Brain microvascular endothelial cell (primary cell): ENCODE data around the gene TRIM4.
"Not testable (repeated sequence)": the region's sequence is repeated elsewhere in the genome, so short reads cannot be mapped to it uniquely, and the experiment has no call there.

Experiments used
- DNase-seq: peaks from one replicate; pipeline ENCODE4 v3.0.0-alpha.2; 2020
- H3K27ac ChIP-seq: fragments of 250-450 bp; sonication (Bioruptor Pico); 2 replicates; pipeline ENCODE4 v1.5.1; 2020; ENCODE audit warnings: mild to moderate bottlenecking, moderate library complexity
- H3K27me3 ChIP-seq: fragments of 250-450 bp; sonication (Bioruptor Pico); replicated peaks from 2 replicates; pipeline ENCODE4 v1.5.1; 2020; ENCODE audit warnings: mild to moderate bottlenecking
- H3K36me3 ChIP-seq: fragments of 250-450 bp; sonication (Bioruptor Pico); replicated peaks from 2 replicates; pipeline ENCODE4 v1.5.1; 2020; ENCODE audit warnings: mild to moderate bottlenecking
- H3K4me3 ChIP-seq: 2 replicates; pipeline ENCODE4 v1.5.1; 2011; ENCODE audit warnings: low read depth, mild to moderate bottlenecking, control low read depth, low read length, moderate library complexity
- in situ Hi-C: cut with HindIII; loops from 2 replicates; pipeline ENCODE4 v1.10.0; 2017; ENCODE audit warnings: low sequenced_read_pairs, low pct_ligation_motif_present
- TF ChIP-seq, protein P1 (sequence below): IDR thresholded peaks from 2 replicates; pipeline ENCODE4 v1.5.1; 2011; ENCODE audit warnings: low read depth, mild to moderate bottlenecking, moderate library complexity, low read length, control low read depth, inconsistent platforms; ENCODE audit errors: missing control alignments

Gene TRIM4, protein sequence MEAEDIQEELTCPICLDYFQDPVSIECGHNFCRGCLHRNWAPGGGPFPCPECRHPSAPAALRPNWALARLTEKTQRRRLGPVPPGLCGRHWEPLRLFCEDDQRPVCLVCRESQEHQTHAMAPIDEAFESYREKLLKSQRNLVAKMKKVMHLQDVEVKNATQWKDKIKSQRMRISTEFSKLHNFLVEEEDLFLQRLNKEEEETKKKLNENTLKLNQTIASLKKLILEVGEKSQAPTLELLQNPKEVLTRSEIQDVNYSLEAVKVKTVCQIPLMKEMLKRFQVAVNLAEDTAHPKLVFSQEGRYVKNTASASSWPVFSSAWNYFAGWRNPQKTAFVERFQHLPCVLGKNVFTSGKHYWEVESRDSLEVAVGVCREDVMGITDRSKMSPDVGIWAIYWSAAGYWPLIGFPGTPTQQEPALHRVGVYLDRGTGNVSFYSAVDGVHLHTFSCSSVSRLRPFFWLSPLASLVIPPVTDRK

DNA sequence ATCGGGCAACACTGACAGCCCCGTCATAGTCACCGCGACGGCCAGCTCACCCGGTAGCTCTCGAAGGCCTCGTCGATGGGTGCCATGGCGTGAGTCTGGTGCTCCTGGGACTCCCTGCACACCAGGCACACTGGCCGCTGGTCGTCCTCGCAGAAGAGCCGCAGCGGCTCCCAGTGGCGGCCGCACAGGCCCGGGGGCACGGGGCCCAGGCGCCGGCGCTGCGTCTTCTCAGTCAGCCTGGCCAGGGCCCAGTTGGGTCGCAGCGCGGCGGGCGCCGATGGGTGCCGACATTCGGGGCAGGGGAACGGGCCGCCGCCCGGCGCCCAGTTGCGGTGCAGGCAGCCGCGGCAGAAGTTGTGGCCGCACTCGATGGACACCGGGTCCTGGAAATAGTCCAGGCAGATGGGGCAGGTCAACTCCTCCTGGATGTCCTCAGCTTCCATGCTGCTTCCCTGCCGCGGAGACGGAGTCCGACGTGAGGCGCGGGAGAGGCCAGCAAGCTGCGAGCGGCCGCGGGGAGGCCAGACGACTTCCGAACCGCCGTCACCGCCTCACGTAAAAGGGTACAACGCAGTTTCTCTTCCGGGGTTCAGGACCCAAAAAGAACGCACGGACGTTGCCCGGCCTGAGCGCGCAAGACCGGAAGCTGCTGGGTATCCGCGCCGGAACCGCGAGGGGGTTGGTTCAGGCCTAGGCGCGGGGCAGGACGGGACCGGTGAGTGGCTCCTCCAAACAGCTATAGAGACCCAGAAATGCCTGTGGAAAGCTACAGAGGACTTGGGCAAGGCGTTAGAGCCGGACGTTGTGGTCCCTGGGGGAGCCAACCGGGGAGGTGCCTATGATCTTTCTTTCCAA is at the start of gene TRIM4:
Gene TRIM4 (minus strand): TSS at position 572 of the 855 bp plus-strand sequence. CDS start 129 bp downstream, at position 443.
- DNase-seq: peak; percentile 87
- in situ Hi-C loops: no loop called here
- TF ChIP-seq, protein P1, sequence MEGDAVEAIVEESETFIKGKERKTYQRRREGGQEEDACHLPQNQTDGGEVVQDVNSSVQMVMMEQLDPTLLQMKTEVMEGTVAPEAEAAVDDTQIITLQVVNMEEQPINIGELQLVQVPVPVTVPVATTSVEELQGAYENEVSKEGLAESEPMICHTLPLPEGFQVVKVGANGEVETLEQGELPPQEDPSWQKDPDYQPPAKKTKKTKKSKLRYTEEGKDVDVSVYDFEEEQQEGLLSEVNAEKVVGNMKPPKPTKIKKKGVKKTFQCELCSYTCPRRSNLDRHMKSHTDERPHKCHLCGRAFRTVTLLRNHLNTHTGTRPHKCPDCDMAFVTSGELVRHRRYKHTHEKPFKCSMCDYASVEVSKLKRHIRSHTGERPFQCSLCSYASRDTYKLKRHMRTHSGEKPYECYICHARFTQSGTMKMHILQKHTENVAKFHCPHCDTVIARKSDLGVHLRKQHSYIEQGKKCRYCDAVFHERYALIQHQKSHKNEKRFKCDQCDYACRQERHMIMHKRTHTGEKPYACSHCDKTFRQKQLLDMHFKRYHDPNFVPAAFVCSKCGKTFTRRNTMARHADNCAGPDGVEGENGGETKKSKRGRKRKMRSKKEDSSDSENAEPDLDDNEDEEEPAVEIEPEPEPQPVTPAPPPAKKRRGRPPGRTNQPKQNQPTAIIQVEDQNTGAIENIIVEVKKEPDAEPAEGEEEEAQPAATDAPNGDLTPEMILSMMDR: peak; percentile 28
- Histone ChIP-seq H3K36me3 (peaks cover 13% of the 10 kb centered on the region), H3K4me3 (peak within 1 kb of the TSS; percentile 82), H3K27ac (peak within 1 kb of the TSS; percentile 75), H3K27me3 (no peaks in the 10 kb centered on the region)

DNA sequence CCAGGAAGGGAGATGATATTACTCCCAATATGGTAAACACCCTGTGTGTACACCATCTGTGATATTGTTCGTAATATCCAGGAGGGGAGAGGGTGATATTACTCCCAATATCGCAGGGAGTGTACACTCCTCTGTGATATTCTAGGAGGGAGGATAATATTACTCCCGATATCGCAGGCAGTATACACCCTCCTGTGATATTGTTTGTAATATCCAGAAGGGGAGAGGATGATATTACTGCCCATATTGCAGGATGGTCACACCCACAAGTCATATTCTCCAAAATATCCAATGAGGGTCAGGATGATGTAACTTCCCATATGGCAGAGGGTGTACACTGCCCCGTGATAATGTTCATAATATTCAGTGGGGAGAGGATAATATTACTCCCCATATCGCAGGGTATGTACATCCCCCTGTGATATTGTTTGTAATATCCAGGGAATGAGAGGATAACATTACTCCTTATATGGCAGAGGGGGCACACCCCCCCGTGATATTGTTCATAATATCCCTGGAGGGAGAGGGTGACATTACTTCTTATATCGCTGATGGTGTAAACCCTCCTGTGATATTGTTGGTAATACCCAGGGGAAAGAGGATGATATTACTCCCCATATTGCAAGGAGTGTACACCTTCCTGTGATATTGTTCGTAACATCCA is 39.4 kb upstream of the TRIM4 start:
- no peak overlapping the region for H3K4me3 ChIP-seq
- DNase-seq: no peak
- in situ Hi-C loops: no loop called here
- no peaks in the 10 kb centered on the region for H3K36me3 ChIP-seq
- H3K27ac ChIP-seq: no peak overlapping the region
- TF ChIP-seq, protein P1: no peak
- H3K27me3 ChIP-seq: no peaks in the 10 kb centered on the region

DNA sequence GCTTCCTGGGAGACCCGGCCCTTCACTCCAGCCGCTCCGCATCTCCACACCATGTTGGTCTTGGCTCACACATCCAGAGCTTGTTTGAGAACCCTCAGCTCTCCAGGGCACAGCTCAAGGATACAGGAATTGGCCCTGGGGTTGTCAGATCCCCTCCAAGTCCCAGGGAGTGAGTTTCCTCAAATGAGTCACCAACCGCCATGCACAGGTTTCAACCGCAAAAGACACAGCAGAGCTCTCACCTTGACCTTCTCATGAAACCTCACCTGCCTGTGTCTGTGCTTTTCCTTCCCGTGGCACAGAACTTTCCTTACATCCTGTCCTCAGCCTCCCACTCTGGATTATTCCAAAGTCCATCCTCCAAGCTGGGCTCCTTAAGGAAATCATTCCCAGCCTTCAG is 35.9 kb upstream of the TRIM4 start:
- Histone ChIP-seq H3K4me3 (no peak overlapping the region), H3K27me3 (no peaks in the 10 kb centered on the region), H3K27ac (no peak overlapping the region), H3K36me3 (no peaks in the 10 kb centered on the region)
- DNase-seq: no peak
- TF ChIP-seq, protein P1: no peak
- in situ Hi-C loops: no loop called here

DNA sequence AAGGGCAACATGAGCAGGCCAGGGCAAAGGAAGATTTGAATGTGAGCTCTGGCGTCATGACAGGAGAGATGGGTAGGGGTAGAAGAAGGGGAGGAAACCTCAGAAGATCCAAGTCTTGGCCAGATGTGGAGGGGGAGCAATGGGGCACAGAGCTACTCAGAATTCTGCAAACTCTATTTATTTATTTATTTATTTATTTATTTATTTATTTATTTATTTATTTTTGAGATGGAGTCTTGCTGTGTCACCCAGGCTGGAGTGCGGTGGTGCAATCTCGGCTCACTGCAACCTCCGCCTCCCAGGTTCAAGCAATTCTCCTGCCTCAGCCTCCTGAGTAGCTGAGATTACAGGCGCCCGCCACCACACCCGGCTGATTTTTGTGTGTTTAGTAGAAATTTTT is 35.3 kb upstream of the TRIM4 start:
- DNase-seq, H3K36me3 ChIP-seq, H3K4me3 ChIP-seq, in situ Hi-C loops, H3K27ac ChIP-seq, H3K27me3 ChIP-seq: not testable (repeated sequence)

DNA sequence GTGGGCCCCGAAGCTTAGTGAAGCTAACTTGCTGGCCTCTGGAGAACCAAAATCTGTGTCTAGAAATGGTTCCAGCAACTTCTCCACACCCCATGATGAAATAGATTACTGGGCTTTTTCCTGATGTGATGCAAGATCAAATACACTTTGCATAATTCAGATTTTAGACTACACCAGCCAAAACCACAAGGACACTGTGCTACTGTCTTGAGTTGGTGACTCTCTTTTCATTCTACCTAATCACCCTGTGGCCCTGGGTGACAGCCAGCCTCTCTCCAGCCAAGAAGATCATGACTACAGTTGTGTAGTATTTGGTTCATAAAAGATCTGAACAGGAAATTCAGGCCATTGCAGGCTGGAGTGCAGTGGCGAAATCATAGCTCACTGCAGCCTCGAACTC is 34.3 kb upstream of the TRIM4 start:
- no peaks in the 10 kb centered on the region for H3K27me3 ChIP-seq
- in situ Hi-C loops: no loop called here
- no peaks in the 10 kb centered on the region for H3K36me3 ChIP-seq
- TF ChIP-seq, protein P1: no peak
- H3K27ac ChIP-seq: no peak overlapping the region
- no peak overlapping the region for H3K4me3 ChIP-seq
- DNase-seq: no peak

DNA sequence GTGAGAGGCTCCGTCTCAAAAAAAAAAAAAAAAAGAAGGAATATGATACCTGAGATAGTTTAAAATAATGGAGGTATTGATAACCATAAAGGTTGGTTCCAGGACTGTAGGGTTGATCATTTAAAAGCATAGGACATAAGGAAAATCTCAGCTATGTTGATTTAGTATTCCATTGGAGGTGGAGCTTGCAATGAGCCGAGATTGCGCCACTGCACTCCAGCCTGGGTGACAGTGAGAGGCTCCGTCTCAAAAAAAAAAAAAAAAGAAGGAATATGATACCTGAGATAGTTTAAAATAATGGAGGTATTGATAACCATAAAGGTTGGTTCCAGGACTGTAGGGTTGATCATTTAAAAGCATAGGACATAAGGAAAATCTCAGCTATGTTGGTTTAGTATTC is 33.3 kb upstream of the TRIM4 start:
- in situ Hi-C loops, H3K4me3 ChIP-seq, H3K27me3 ChIP-seq, DNase-seq, H3K27ac ChIP-seq, H3K36me3 ChIP-seq: not testable (repeated sequence)

DNA sequence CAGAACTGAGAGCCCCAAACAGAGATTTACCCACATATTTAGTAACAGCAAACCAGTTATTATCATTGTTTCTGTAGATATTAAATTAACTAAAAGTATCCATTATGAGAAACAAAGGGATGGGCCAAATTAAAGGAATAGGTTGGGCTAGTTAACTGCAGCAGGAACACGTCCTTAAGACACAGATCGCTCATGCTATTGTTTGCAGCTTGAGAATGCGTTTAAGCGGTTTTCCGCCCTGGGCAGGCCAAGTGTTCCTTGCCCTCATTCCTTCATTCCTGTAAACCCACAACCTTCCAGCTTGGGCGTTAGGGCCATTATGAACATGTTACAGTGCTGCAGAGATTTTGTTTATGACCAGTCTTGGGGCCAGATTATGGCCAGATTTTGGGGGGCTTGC is 31.5 kb upstream of the TRIM4 start:
- H3K27me3 ChIP-seq, H3K4me3 ChIP-seq, H3K27ac ChIP-seq, in situ Hi-C loops, DNase-seq, H3K36me3 ChIP-seq: not testable (repeated sequence)
